ENCODE data around the gene TMUB1. TPM values are rescaled to one million over a fixed set of nuclear protein-coding genes. Genes with fewer than 3 reads are reported as not detected.

The TMUB1 gene
- total and polyA plus RNA-seq, 9 of the 15 experiments (the other 6 are each of a cell fraction or from before 2014, with no cell fraction given), result 0.14 to 241 (median 74.1) TPM

- Histone ChIP-seq H3K9ac (ENCODE audit: insufficient read depth in 1 of 2, low read depth in 2 of 2, low read length in 2 of 2) (peak overlapping the region in 1 of 2 experiments; percentile 47; a peak in 1 of 4 replicates), H3K4me3 (no peak overlapping the region), H3K27me3 (ENCODE audit: control insufficient read depth in 2 of 2, insufficient read depth in 2 of 2, low read length in 2 of 2) (no peaks in the 10 kb centered on the region), H3K36me3 (ENCODE audit: control insufficient read depth, insufficient read depth, low read length) (peaks cover 78% of the 10 kb centered on the region; the same call in 2 of the 3 replicates), H3K4me2 (ENCODE audit: insufficient read depth, low read length) (no peak overlapping the region), H2AFZ (ENCODE audit: low read depth, low read length) (no peak overlapping the region), H4K20me1 (replicated peaks; ENCODE audit: control insufficient read depth, insufficient read depth, low read length) (peaks cover 46% of the 10 kb centered on the region), H3K9me1 (ENCODE audit: control insufficient read depth, insufficient read depth, low read length) (peaks cover 9% of the 10 kb centered on the region), H3K9me3 (replicated peaks; ENCODE audit: control insufficient read depth, insufficient read depth, low read depth, low read length) (no peaks in the 10 kb centered on the region), H3K27ac (ENCODE audit: extremely low read depth, low read depth, low read length) (no peak overlapping the region), H3K79me2 (ENCODE audit: control insufficient read depth, insufficient read depth, low read length) (peaks cover 96% of the 10 kb centered on the region), H3K4me1 (replicated peaks in 1 of 2; ENCODE audit: control insufficient read depth in 2 of 2, insufficient read depth in 2 of 2, low read length in 2 of 2) (peaks cover 2 to 28% of the 10 kb centered on the region in 2 experiments; a peak in 3 of 5 replicates)
- FAIRE-seq (no peak), ATAC-seq (no peak), DNase-seq (ENCODE audit: extremely low read depth in 1 of 4, low spot score in 3 of 4) (no peak)
- TF ChIP-seq HNRNPL (IDR thresholded peaks at IDR 0.05; ENCODE audit: low read depth, low read length) (no peak), RBM25 (IDR thresholded peaks at IDR 0.05; ENCODE audit: low read depth, low read length, severe bottlenecking) (peak; percentile 83), NR2C1 (IDR thresholded peaks at IDR 0.05) (no peak), NR2C1 (tag; IDR thresholded peaks at IDR 0.05) (no peak), KAT2B (IDR thresholded peaks at IDR 0.05; ENCODE audit: low read depth, low read length) (no peak), RAD21 (CRISPR knock-in tag; conservative IDR thresholded peaks at IDR 0.05 in 1 of 2, IDR thresholded peaks at IDR 0.05 in 1 of 2) (no peak), HMGXB4 (CRISPR knock-in tag; IDR thresholded peaks at IDR 0.05) (no peak), SP2 (IDR thresholded peaks at IDR 0.05; ENCODE audit: extremely low read depth, low read depth, low read length, poor library complexity, severe bottlenecking) (no peak), BCOR (IDR thresholded peaks at IDR 0.05) (peak; percentile 72), ZFP36 (IDR thresholded peaks at IDR 0.05; ENCODE audit: low read depth, low read length, partially characterized antibody) (peak; percentile 60), TCF15 (CRISPR knock-in tag; IDR thresholded peaks at IDR 0.05) (no peak), ZNF316 (IDR thresholded peaks at IDR 0.05) (0 out of 2 replicates have a peak, but pooled peaks have one; percentile 11), KDM1A (IDR thresholded peaks at IDR 0.05) (0 out of 4 replicates have a peak, but pooled peaks have one; percentile 10 to 31), ZNF124 (CRISPR knock-in tag; IDR thresholded peaks at IDR 0.05) (no peak)
- TF ChIP-seq, protein P1, sequence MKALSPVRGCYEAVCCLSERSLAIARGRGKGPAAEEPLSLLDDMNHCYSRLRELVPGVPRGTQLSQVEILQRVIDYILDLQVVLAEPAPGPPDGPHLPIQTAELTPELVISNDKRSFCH (CRISPR knock-in tag; IDR thresholded peaks at IDR 0.05), result no peak
- TF ChIP-seq, protein P1 (tag; IDR thresholded peaks at IDR 0.05), result no peak
- 88% methylated on average over 17 of the region's 17 CpGs for WGBS (ENCODE audit: insufficient coverage, low coverage, missing lambda C conversion rate)
- BruUV-seq (replicated peaks), result no TSS peak
- intact Hi-C loops (cut with micrococcal nuclease), result loop anchor here (10.0 kb wide), 1 partner anchor 311 kb away; no protein-coding TSS in a partner anchor
- ChIA-PET CTCF (ENCODE audit: low intra/inter-chr PET ratio) (no interaction called here), POLR2A (interaction anchor here (0.7 to 4.4 kb wide), 6 partner anchors 8 to 32 kb away, joined by 3 to 31 read pairs (median 6); partner anchors contain the start of gene AGAP3)
- in situ Hi-C loops (cut with MboI), result no loop called here
Observed at GRCh38 chr7:151095828-151096475, 12.7 kb upstream of the TMUB1 start.

Measured in K562 (cell line).